Thyroid gland (tissue), 4 donors: Measurements from ENCODE around the gene ABHD8. TPM values are rescaled to one million over a fixed set of nuclear protein-coding genes. Genes with fewer than 3 reads are reported as not detected.

Experiments
- DNase-seq, 2 donors: peaks; one replicate each; pipeline ENCODE4 v3.0.0-alpha.2; 2019
- H3K27ac ChIP-seq, 3 donors: fragments of 200-600 bp; sonication (generic); 1 replicate in 2 of 3; 2 replicates in 1 of 3; pipeline ENCODE4 v1.5.1; 2016 to 2019; ENCODE audit warnings: mild to moderate bottlenecking in 1 of 3, moderate library complexity in 1 of 3
- H3K27me3 ChIP-seq: fragments of 200-600 bp; sonication (generic); one replicate; pipeline ENCODE4 v1.5.1; 2019
- H3K36me3 ChIP-seq, 2 donors: fragments of 200-600 bp; sonication (generic); one replicate each; pipeline ENCODE4 v1.5.1; 2016 to 2019
- H3K4me1 ChIP-seq, 2 donors: fragments of 200-600 bp; sonication (generic); one replicate each; pipeline ENCODE4 v1.5.1; 2017 to 2019
- H3K4me3 ChIP-seq, 3 donors: fragments of 200-600 bp; sonication (generic); replicated peaks in 1 of 3; 1 replicate in 2 of 3; 2 replicates in 1 of 3; pipeline ENCODE4 v1.5.1; 2016; ENCODE audit warnings: mild to moderate bottlenecking in 1 of 3
- H3K9me3 ChIP-seq: fragments of 200-600 bp; sonication (generic); one replicate; pipeline ENCODE4 v1.5.1; 2017
- POLR2A ChIP-seq, 2 donors: fragments of 450-650 bp; IDR thresholded peaks; one replicate each; pipeline ENCODE4 v1.6.1; 2017; ENCODE audit warnings: antibody characterized with exemption in 2 of 2, mild to moderate bottlenecking in 2 of 2, moderate library complexity in 1 of 2
- WGBS, 2 donors: methylation state at CpG; one replicate each; pipeline ENCODE4 v1.1.5; 2017; 5-methylcytosine and 5-hydroxymethylcytosine counted together
- intact Hi-C: fragments of 100-400 bp; cut with DNase I; formaldehyde crosslinking; loops from one replicate; pipeline ENCODE4 v1.15.1; 2023
- total RNA-seq, 4 donors: library from RNA; depleted of rRNA; stranded (reverse); fragments of >200 nt; gene quantifications; one replicate each; pipeline ENCODE4 v1.2.3, GENCODE V29; 2016
- TF ChIP-seq, protein P1 (sequence below), 6 experiments: fragments of 200-600 bp in 3 of 6; fragments of 450-650 bp in 3 of 6; sonication (generic) in 3 of 6; IDR thresholded peaks; one replicate each; pipeline ENCODE4 v1.5.1; 2016 to 2019; ENCODE audit warnings: antibody characterized with exemption in 6 of 6, mild to moderate bottlenecking in 2 of 6, inconsistent platforms in 1 of 6, moderate library complexity in 1 of 6

ABHD8 gene
- total RNA-seq, 4 donors from 2014 or later: 14.4 to 31.2 (median 23.3) TPM

- 91 to 96% methylated on average over 18 to 19 of the region's 19 CpGs for WGBS, 2 donors
- peaks cover 14 to 26% of the 10 kb centered on the region in 2 donors for H3K36me3 ChIP-seq
Measured at GRCh38 chr19:17314007-17314593, 10.9 kb upstream of the ABHD8 start.

GRCh38 chr19:17312189-17313113 is 9.2 kb upstream of the ABHD8 start:
- DNase-seq: no peak
- Histone ChIP-seq H3K27me3 (no peaks in the 10 kb centered on the region), H3K36me3 (peaks cover 14 to 23% of the 10 kb centered on the region in 2 donors), H3K4me3 (no peak overlapping the region), H3K9me3 (no peaks in the 10 kb centered on the region), H3K4me1 (peaks cover 20 to 22% of the 10 kb centered on the region in 2 donors), H3K27ac (no peak overlapping the region)
- TF ChIP-seq, protein P1, sequence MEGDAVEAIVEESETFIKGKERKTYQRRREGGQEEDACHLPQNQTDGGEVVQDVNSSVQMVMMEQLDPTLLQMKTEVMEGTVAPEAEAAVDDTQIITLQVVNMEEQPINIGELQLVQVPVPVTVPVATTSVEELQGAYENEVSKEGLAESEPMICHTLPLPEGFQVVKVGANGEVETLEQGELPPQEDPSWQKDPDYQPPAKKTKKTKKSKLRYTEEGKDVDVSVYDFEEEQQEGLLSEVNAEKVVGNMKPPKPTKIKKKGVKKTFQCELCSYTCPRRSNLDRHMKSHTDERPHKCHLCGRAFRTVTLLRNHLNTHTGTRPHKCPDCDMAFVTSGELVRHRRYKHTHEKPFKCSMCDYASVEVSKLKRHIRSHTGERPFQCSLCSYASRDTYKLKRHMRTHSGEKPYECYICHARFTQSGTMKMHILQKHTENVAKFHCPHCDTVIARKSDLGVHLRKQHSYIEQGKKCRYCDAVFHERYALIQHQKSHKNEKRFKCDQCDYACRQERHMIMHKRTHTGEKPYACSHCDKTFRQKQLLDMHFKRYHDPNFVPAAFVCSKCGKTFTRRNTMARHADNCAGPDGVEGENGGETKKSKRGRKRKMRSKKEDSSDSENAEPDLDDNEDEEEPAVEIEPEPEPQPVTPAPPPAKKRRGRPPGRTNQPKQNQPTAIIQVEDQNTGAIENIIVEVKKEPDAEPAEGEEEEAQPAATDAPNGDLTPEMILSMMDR (IDR thresholded peaks at IDR 0.05): no peak
- no peak for TF ChIP-seq POLR2A (IDR thresholded peaks at IDR 0.05)
- 87 to 90% methylated on average over 16 to 20 of the region's 20 CpGs for WGBS, 2 donors
- intact Hi-C loops: no loop called here

More at GRCh38 chr19:17314007-17314593, 10.9 kb upstream of the ABHD8 start:
- H3K27ac ChIP-seq: no peak overlapping the region
- intact Hi-C loops: no loop called here
- H3K4me1 ChIP-seq: peaks cover 20 to 22% of the 10 kb centered on the region in 2 donors
- H3K4me3 ChIP-seq: no peak overlapping the region
- DNase-seq: no peak
- H3K27me3 ChIP-seq: no peaks in the 10 kb centered on the region
- H3K9me3 ChIP-seq: no peaks in the 10 kb centered on the region
- TF ChIP-seq, protein P1 (IDR thresholded peaks at IDR 0.05): no peak
- TF ChIP-seq POLR2A (IDR thresholded peaks at IDR 0.05): no peak

GRCh38 chr19:17311455-17312188 is 8.4 kb upstream of the ABHD8 start:
- H3K36me3 ChIP-seq: peaks cover 14 to 19% of the 10 kb centered on the region in 2 donors
- H3K9me3 ChIP-seq: no peaks in the 10 kb centered on the region
- no peaks in the 10 kb centered on the region for H3K27me3 ChIP-seq
- no peak overlapping the region for H3K4me3 ChIP-seq
- DNase-seq: no peak
- no peak overlapping the region for H3K27ac ChIP-seq
- H3K4me1 ChIP-seq: peaks cover 25 to 27% of the 10 kb centered on the region in 2 donors
- TF ChIP-seq, protein P1 (IDR thresholded peaks at IDR 0.05): no peak
- no peak for TF ChIP-seq POLR2A (IDR thresholded peaks at IDR 0.05)
- intact Hi-C loops: no loop called here
- WGBS, 2 donors: 79 to 87% methylated on average over 10 of the region's 11 CpGs

GRCh38 chr19:17309965-17310461 is 6.8 kb upstream of the ABHD8 start:
- Histone ChIP-seq H3K4me3 (peak overlapping the region; percentile 77 to 81 (median 78)), H3K27ac (peak overlapping the region in 2 of 3 donors; percentile 27 to 55), H3K36me3 (peaks cover 6 to 11% of the 10 kb centered on the region in 2 donors), H3K27me3 (no peaks in the 10 kb centered on the region), H3K4me1 (peaks cover 32 to 34% of the 10 kb centered on the region in 2 donors), H3K9me3 (no peaks in the 10 kb centered on the region)
- TF ChIP-seq, protein P1 (IDR thresholded peaks at IDR 0.05): no peak
- TF ChIP-seq POLR2A (IDR thresholded peaks at IDR 0.05): no peak
- no peak for DNase-seq
- WGBS, 2 donors: 6 to 17% methylated on average over 5 to 20 of the region's 23 CpGs
- intact Hi-C loops: no loop called here
